ENCODE data around the gene KRTAP4-16. TPM values are rescaled to one million over a fixed set of nuclear protein-coding genes. Genes with fewer than 3 reads are reported as not detected.
"Not testable (repeated sequence)": the region's sequence is repeated elsewhere in the genome, so short reads cannot be mapped to it uniquely, and the experiment has no call there.

Gene KRTAP4-16
- not detected in 2 replicates for total RNA-seq

- DNase-seq (ENCODE audit: extremely low read depth, low read depth, low spot score) = no peak
Measured at GRCh38 chr17:41101586-41102259, at the start of gene KRTAP4-16. Gene KRTAP4-16 (minus strand): TSS chr17:41102209. CDS start chr17:41102209, 0 bp downstream.

GRCh38 chr17:41151525-41151924 is 49.5 kb upstream of the KRTAP4-16 start:
- DNase-seq (ENCODE audit: extremely low read depth, low read depth, low spot score) = no peak

DNA sequence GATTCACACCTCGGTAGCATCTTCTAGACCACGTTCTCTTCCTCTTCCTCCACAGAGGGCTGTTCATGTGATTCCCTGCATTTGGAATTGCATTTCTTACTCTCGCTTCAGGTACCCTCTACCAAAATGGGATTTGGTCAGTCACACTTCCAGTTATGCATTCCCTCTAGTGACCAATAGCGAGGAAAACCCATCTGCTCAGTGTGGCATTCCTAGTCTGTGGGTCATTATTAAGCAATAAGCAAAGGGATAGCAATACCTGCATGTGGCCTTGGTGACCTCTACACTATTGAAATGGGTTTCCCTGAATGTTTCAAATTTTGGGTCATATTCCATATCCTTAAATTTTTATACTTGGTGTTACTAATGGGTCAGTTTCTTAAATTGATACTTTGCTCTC is 48.0 kb upstream of the KRTAP4-16 start:
- DNase-seq (ENCODE audit: extremely low read depth, low read depth, low spot score) = no peak

DNA sequence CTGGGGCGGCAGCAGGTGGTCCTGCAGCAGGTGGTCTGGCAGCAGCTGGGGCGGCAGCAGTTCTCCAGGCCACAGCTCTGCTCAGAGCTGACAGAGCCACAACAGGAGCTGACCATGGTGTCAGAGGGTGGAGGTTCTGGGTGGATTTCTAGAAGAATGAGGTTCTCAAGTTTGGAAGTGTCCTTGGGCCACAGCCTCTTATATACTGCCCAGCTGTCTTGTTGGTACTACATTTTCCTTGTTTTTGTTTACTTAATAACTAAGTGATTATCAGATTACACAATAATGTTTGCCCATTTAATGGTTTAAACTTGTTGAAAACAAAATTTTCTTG is 47.6 kb upstream of the KRTAP4-16 start, which contains the start of gene KRTAP4-5:
TSS of gene KRTAP4-5 (minus strand) at position 174 of the 334 bp plus-strand sequence. CDS start at position 116, 58 bp downstream.
- no peak for DNase-seq (ENCODE audit: extremely low read depth, low read depth, low spot score)

DNA sequence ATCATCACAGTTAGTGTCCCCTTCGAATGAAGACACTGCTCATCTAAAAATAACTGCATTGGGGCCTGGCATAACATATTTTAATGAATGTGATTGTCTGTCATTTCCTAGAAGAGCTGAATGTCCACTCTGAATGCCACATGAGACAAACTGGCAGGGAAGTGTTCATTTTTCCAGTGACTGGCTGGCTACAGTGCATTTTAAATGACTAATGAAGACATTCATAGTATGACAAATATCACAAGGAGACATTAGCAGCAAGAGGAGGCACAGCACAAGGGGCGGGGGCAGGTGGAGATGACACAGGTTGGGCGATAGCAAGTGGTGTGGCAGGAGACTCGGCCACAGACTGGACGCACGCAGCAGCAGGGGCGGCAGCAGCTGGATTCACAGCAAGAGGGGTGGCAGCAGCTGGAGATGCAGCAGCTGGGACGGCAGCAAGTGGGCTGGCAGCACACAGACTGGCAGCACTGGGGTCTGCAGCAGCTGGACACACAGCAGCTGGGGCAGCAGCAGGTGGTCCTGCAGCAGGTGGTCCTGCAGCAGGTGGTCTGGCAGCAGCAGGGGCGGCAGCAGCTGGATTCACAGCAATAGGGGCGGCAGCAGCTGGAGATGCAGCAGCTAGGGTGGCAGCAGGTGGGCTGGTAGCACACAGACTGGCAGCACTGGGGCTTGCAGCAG is 47.1 kb upstream of the KRTAP4-16 start:
- not testable (repeated sequence) for DNase-seq (ENCODE audit: extremely low read depth, low read depth, low spot score)

- DNase-seq (ENCODE audit: extremely low read depth, low read depth, low spot score) = no peak
Measured at GRCh38 chr17:41147531-41148204, 45.7 kb upstream of the KRTAP4-16 start.

DNA sequence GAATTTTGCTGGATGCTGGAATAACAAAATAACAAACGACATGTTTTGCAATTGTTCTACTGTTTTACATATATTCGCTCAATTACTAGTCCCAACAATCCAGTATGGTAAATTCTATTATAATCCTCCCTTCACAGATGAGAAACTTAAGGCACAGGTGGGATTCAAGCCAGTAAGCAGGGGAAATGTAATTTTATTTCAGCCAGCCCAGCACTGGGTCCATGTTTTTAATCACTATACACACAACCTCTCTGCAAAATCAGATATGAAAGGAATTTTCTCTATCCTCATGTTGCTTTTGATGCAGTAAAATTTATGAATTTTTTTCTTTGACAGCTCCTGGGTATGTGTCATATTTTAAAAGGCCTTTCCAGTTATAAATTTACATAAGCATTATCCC is 43.3 kb upstream of the KRTAP4-16 start:
- no peak for DNase-seq (ENCODE audit: extremely low read depth, low read depth, low spot score)

DNA sequence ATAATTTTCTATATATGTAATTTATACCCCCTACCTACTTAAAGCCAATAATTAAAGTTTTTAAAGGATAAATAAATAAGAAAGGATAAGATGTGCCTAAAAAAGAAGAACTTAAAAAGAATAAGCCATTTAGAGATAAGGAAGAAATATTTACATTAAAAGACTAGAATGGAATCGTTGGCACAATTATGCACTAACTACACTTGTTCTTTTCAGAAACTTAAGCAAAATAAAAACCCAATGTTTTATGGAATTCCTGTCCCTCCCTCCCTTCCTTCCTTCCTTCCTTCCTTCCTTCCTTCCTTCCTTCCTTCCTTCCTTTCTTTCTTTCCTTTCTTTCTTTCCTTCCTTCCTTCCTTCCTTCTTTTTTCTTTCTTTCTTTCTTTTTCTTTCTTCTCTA is 42.8 kb upstream of the KRTAP4-16 start:
- no peak for DNase-seq (ENCODE audit: extremely low read depth, low read depth, low spot score)

GRCh38 chr17:41141361-41141760 is 39.4 kb upstream of the KRTAP4-16 start:
- no peak for DNase-seq (ENCODE audit: extremely low read depth, low read depth, low spot score)

DNA sequence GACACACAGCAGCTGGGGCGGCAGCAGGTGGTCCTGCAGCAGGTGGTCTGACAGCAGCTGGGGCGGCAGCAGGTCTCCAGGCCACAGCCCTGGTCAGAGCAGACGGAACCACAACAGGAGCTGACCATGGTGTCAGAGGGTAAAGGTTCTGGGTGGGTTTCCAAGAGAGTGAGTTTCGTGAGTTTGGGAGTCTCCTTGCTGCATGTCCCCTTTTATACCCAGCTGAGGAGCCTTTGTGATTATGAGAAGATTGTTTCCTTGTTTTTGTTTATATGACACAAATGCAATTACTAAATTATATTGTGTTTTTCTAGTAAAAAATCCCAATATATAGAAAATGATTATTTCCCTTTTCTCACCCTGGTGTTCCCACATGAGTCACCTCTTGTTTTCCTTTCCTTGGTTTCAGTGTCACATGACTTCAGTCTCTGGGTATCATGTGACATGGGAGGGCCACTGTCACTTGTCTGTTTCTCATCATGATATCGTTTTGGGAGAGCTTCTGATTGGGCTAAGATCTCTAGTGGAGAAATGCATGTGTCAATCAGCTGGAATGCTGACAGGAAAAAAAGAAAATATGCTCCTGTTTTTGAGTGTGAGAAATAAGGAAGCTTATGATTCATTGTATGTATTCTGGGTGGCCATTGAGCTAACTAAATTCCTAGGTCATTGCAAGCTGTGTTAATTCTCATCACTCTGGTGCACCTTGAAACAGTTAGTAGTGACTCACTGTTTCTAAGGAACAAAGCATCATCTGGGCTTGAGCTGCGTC is 38.5 kb upstream of the KRTAP4-16 start, which contains the start of gene KRTAP4-6:
TSS of gene KRTAP4-6 (minus strand) at position 185 of the 772 bp plus-strand sequence. CDS start at position 128, 57 bp downstream.
- DNase-seq (ENCODE audit: extremely low read depth, low read depth, low spot score) = no peak

GRCh38 chr17:41139865-41140264 is 37.9 kb upstream of the KRTAP4-16 start:
- not testable (repeated sequence) for DNase-seq (ENCODE audit: extremely low read depth, low read depth, low spot score)

- DNase-seq (ENCODE audit: extremely low read depth, low read depth, low spot score) = no peak
Measured at GRCh38 chr17:41133880-41134735, 32.1 kb upstream of the KRTAP4-16 start.

GRCh38 chr17:41131979-41132378 is 30.0 kb upstream of the KRTAP4-16 start:
- no peak for DNase-seq (ENCODE audit: extremely low read depth, low read depth, low spot score)

DNA sequence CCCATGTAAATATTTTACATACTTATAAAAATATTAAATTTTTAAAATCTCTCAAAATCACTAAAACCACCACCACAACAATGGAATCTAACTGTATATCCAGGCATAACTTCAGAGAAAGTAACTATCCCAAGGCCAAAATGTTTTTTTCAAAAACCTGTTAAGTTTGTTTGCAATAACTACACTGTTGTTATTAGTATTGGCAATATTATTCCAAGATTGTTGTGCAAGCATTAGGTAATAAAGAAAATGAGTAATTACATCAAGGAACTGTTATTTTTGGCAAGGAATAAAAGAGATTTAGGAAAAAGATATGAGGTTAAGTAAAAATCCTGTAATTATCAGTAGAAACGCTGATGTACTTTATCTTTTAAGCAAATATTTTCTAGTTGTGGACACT is 25.4 kb upstream of the KRTAP4-16 start:
- DNase-seq (ENCODE audit: extremely low read depth, low read depth, low spot score) = no peak

DNA sequence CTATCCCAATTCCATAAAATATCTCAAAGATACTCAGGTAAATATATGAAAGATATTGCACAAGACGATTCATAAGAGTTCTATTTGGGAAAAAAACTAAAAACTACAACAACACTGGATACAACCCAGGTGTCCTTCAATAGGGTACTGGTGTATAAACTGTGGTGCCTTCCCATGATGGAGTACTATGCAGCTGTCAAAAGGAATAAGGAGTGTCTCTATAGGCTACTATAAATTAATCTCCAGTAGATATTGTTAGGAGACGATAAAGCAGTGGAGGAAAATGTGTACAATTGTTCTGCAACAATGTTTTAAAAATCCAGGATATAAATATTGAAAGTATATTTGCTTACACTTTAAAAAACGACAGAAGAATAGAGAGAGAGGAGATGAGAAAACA is 24.4 kb upstream of the KRTAP4-16 start:
- no peak for DNase-seq (ENCODE audit: extremely low read depth, low read depth, low spot score)

GRCh38 chr17:41125064-41125463 is 23.1 kb upstream of the KRTAP4-16 start:
- DNase-seq (ENCODE audit: extremely low read depth, low read depth, low spot score) = no peak

- DNase-seq (ENCODE audit: extremely low read depth, low read depth, low spot score) = not testable (repeated sequence)
Measured at GRCh38 chr17:41123991-41124371, 22.0 kb upstream of the KRTAP4-16 start, which contains the start of gene KRTAP4-12. Gene KRTAP4-12 (minus strand): TSS chr17:41124182. CDS start chr17:41124122, 60 bp downstream.

GRCh38 chr17:41123292-41123990 is 21.4 kb upstream of the KRTAP4-16 start:
- DNase-seq (ENCODE audit: extremely low read depth, low read depth, low spot score) = not testable (repeated sequence)

GRCh38 chr17:41121742-41122141 is 19.7 kb upstream of the KRTAP4-16 start:
- DNase-seq (ENCODE audit: extremely low read depth, low read depth, low spot score) = no peak

All from glomerular endothelial cell (primary cell).